ENCODE measurements around the gene BSPRY. TPM values are rescaled to one million over a fixed set of nuclear protein-coding genes. Genes with fewer than 3 reads are reported as not detected.
"Not testable (repeated sequence)": the region's sequence is repeated elsewhere in the genome, so short reads cannot be mapped to it uniquely, and the experiment has no call there.

BSPRY gene
- polyA plus RNA-seq, 3 donors: 7.3 to 9.7 (median 9.6) TPM

DNA sequence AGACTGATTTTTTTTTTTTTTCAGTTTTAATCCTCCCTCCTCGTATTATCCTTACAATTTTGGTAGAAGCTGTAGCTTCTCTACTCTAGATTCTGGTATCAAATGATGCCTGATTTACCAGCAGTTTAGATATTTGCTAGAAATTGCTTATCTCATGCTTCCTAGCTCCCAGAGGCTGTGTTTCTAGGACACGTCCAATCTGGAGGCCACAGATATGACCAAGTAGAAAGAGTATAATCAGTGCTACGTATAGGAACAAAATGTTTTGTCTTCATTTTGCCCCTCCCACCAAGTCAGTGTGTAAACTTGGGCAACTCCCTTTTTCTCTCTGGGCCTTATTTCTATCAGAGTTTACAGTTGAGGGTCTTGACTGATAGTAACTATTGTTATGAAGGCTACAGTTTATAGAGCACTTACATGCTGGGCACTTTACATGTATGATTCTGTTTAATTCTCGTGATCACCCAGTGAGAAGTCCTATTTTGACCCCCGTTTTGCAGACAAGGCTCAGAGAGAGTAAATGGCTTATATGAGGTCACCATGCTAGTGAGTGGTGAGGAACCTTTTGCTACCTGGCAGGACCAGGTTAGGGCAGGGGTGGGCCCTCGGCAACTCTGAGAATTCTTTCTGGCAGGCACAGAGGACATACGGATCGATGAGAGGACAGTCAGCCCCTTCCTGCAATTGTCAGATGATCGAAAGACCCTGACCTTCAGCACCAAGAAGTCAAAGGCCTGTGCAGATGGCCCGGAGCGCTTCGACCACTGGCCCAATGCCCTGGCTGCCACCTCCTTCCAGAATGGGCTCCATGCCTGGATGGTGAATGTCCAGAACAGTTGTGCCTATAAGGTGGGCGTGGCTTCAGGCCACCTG lies 19.9 kb downstream of the BSPRY start:
- no peak for DNase-seq (ENCODE audit: low read depth in 3 of 3, low spot score in 2 of 3)

DNA sequence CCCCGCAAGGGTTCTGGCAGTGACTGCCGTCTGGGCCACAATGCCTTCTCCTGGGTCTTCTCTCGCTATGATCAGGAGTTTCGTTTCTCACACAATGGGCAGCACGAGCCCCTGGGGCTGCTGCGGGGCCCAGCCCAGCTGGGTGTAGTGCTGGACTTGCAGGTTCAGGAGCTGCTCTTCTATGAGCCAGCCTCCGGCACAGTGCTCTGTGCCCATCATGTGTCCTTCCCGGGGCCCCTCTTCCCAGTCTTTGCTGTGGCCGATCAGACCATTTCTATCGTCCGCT lies 20.5 kb downstream of the BSPRY start:
- no peak for DNase-seq (ENCODE audit: low read depth in 3 of 3, low spot score in 2 of 3)

DNA sequence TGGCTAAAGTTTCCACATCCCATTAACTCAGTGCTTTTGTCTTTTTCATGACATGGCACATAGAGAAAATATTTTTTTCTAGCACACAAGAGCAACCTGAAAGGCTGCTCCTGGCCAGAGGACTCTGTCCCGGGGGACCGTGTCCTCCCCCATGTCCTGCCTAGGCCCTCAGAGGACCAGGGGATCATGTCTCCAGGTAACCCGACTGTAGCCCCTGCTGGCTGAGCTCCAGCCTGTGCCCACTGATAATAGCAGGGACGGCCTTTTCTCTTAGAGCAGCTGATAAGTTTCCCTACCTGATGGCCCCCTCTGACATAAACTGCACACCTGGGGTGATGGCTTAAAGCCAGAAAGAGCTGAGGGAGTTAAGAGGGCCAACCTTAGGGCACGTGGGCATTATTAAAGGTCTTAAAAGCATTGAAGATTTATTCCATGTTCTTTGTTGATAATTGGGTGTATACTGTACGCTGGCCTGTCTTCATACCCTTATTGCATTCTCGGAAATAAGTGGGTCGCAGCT lies 21.5 kb downstream of the BSPRY start:
- DNase-seq (ENCODE audit: low read depth in 3 of 3, low spot score in 2 of 3): no peak

DNA sequence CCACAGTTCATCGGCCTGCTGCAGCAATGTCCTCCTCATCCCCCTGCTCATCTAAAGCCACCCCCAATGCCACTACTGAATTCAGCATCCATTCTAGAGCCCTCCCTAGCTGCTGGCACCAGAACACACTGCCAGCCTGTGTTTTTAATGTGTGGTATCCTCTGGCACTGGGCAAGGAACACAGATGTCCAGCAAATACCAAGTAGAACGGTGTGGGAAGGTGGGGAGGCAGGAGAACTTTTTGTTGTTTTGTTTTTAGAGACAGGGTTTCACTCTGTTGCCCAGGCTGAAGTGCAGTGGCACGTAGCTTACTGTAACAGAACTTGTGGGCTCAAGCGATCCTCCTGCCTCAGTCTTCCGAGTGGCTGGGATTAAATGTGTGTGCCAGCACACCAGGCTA lies 22.7 kb downstream of the BSPRY start:
- no peak for DNase-seq (ENCODE audit: low read depth in 3 of 3, low spot score in 2 of 3)

DNA sequence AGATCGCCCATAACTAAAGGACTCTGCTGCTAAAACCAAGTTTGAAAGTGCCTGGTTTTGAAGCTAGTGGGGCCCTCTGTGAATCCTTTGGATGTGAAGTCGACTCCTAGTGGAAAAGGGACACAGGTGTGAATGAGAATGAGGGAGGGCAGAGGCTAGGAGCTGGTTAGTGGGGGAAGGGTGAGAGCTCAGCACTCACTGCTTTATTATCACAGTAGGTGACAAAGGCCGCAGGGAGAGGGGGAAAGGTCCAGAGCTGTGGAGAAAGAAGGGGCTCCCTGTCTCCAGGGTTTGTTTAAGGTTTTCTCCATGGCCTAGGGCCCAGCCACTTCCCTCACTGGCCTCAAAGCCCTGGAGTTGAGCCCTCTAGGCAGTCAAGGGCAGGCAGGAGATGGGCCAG lies 23.9 kb downstream of the BSPRY start:
- no peak for DNase-seq (ENCODE audit: low read depth in 3 of 3, low spot score in 2 of 3)

DNA sequence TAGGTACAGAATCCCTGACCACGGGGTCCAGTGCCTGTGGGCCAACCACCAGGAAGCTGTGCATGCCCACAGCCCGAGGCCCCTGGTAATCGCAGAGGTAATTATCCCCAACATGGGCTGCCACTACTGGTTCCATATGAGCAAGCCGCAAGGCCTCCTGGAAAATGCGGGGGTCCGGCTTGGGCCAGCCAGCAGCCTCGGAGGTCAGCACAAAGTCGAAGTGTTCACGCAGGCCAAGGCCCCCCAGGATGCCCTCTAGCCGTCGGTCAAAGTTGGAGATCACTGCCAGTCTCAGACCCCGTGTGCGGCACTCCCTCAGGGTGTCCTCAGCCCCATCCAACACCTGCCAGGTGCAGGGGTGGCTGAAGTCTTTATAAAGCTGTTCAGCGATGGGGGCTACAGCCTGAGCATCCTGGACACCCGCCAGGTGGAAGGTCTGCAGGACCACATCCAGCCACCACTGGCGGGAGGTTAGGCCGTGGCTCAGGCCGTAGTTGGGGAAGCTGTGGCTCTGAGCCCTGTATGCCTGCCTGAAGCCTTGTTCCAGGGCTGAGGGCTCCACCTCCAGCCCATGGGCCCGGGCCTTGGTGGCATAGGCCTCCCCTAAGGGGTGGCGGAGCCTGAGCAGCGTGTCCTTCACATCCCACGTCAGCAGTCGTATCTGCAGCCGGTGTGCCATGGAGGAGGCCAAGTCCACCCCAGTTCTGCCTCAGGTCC lies 24.5 kb downstream of the BSPRY start:
- no peak for DNase-seq (ENCODE audit: low read depth in 3 of 3, low spot score in 2 of 3)

DNA sequence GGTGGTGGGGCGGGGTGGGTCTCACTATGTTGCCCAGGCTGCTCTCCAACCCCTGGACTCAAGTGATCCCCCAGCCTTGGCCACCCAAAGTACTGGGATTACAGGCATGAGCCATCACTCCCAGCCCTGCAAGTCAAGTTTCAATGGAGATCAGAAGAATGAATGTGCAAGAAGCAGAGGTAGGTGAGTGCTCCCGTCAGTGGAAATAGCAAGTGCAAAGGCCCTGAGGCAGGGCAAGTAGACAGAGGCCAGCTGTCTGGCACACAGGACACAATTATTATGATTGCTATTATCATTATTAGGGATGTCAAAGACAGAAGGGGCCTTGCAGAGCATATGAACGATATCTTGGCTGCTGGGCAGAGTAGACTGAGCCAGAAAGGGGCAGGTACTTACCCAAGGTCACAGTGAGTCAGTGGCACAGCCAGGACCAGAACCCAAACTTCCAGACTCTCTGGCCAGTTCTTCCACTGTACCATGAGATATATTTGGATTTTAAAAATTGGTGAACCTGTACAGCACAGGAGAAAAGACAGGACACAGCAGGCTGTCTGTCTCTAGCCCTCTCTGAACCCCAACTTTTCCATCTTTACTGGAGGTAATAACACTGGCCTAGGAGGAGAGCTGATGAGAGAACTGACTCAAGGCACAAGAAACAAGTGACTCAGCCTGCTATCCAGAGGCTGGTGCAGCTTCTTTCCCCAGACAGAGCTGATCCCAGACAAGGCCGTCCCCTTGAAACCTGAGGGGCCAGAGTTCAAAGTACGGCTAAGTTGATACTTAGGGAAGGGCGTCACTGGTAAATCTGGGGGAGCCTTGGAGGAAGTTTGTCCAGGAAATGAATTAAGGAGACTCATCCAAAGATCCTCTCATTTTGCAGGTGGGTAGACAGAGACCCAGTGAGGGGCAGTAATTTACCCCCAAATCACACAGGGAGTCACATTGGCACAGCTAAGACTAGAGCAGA lies 26.0 kb downstream of the BSPRY start:
- DNase-seq (ENCODE audit: low read depth in 3 of 3, low spot score in 2 of 3): no peak

DNA sequence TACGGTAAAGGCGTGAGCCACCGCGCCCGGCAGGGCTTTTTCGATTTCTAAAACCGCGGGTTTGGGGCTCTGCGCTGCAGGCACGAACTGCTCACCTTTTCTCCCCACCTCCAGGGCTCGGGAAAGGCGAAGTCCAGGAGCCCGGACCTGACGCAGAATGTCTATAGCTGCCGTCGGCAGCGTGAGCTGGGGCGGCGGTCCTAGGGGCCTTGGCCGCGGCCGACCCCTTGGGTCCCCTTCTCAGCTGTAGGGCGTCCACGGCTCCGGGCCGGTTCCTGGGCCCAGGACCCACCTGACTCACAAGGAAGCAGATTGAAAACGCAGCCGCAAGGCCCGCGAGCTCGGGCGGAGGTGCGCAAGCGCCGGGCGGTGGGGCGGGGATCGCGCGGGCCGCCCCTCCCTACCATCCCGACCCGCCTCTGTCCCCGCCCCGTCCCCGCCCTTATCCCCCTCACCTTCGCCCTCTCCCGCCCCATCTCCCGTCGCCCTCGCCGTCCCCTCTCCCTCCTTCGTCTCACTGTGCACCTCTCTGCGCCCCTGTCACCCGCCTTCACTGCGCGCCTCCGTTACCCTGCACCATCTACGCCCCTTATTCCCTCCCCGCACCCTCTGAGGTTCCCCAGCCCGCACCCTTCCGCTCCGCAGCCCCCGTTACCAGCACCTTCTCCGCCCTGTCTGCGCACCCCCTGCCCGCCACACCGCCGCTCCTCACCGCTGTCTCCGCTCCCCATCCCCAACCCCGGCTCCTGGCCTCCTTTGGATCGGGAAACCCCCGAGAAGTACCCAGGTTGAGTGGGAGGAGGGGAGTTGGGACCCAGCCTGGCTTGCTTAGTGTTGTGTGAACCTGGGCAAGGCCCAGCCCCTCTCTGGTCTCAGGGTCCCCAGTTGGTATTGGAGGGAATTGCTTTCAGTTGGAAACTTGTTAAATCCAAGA lies 27.6 kb downstream of the BSPRY start, which contains the start of gene HDHD3:
Gene HDHD3 (minus strand): TSS at position 353 of the 934 bp plus-strand sequence. CDS start 2,632 bp downstream, outside the sequence.
- peak in 1 of 3 donors; percentile 60 for DNase-seq (ENCODE audit: low read depth in 3 of 3, low spot score in 2 of 3)

DNA sequence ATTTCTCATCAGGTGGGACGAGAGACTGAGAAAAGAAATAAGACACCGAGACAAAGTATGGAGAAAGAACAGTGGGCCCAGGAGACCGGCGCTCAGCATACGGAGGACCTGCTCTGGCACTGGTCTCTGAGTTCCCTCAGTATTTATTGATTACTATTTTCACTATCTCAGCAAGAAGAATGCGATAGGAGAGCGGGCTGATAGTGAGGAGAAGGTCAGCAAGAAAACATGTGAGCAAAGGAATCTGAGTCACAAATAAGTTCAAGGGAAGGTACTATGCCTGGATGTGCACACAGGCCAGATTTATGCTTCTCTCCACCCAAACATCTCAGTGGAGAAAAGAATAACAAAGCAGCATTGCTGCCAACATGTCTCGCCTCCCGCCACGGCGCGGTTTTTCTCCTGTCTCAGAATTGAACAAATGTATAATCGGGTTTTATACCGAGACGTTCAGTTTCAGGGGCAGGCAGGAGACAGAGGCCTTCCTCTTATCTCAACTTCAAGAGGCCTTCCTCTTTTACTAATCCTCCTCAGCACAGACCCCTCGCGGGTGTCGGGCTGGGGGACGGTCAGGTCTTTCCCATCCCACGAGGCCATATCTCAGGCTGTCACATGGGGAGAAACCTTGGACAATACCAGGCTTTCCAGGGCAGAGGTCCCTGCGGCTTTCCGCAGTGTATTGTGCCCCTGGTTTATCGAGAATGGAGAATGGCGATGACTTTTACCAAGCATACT lies 29.9 kb downstream of the BSPRY start:
- DNase-seq (ENCODE audit: low read depth in 3 of 3, low spot score in 2 of 3): not testable (repeated sequence)

DNA sequence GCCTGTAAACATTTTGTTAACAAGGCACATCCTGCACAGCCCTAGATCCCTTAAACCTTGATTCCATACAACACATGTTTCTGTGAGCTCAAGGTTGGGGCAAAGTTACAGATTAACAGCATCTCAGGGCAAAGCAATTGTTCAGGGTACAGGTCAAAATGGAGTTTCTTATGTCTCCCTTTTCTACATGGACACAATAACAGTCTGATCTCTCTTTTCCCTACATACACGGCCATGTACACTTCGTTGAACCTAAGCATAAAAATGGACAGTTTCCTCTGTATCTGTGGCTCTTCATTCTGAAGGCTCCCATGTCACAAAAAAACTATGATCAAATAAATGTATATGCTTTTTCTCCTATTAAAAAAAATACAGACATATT lies 30.5 kb downstream of the BSPRY start:
- not testable (repeated sequence) for DNase-seq (ENCODE audit: low read depth in 3 of 3, low spot score in 2 of 3)

DNA sequence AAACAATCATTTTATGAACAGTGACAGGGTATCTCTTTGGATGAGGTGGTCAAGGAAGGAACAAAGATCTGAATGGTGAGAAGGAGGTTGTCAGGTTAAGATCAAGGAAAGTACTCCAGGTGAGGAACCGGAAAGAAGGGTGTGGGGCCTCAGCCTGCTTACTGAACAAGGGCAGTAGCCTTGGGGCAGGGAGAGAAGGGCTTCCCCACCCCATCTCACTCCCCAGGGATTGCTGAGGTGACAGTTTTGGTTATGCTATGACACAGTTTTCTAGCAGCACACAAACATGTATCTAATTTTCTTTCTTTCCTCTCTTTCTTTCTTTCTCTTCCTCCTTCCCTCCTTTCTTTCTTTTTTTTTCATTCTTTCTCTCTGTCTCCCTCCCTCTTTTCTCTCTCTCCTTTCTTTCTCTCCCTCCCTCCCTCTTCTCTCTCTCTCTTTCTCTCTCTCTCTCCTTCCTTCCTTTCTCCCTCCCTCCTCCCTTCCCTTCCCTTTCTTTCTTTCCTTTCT lies 31.6 kb downstream of the BSPRY start:
- DNase-seq (ENCODE audit: low read depth in 3 of 3, low spot score in 2 of 3): no peak

DNA sequence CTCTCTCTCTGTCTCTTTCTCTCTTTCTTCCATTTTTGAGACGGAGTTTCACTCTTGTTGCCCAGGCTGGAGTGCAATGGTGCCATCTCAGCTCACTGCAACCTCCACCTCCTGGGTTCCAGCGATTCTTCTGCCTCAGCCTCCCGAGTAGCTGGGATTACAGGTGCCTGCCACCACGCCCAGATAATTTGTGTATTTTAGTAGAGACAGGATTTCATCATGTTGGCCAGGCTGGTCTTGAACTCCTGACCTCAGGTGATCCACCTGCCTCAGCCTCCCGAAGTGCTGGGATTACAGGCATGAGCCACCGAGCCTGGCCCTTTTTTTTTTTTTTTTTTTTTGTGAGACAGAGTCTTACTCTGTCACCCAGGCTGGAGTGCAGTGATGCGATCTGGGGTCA lies 32.1 kb downstream of the BSPRY start:
- not testable (repeated sequence) for DNase-seq (ENCODE audit: low read depth in 3 of 3, low spot score in 2 of 3)

DNA sequence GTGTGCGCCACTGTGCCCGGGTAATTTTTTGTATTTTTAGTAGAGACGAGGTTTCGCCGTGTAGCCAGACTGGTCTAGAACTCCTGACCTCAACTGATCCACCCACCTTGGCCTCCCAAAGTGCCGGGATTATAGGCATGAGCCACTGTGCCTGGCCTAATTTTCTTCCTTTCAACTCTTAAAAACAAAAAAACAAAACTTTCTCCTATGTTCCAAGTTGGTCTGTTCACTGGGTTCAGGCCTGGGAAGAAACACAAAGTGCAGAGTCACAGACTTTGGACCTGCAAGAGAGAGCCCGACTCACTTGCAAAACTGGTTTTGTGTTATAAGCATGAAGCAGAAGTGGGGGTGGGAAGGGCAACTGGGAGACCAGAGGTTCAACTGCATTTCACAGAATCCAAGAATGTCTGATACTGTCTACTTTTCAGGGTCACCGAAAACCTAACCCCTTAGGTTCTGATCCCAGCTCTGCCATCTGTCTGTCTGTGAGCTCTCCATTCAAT lies 32.6 kb downstream of the BSPRY start:
- peak in 1 of 3 donors; percentile 39 for DNase-seq (ENCODE audit: low read depth in 3 of 3, low spot score in 2 of 3)

DNA sequence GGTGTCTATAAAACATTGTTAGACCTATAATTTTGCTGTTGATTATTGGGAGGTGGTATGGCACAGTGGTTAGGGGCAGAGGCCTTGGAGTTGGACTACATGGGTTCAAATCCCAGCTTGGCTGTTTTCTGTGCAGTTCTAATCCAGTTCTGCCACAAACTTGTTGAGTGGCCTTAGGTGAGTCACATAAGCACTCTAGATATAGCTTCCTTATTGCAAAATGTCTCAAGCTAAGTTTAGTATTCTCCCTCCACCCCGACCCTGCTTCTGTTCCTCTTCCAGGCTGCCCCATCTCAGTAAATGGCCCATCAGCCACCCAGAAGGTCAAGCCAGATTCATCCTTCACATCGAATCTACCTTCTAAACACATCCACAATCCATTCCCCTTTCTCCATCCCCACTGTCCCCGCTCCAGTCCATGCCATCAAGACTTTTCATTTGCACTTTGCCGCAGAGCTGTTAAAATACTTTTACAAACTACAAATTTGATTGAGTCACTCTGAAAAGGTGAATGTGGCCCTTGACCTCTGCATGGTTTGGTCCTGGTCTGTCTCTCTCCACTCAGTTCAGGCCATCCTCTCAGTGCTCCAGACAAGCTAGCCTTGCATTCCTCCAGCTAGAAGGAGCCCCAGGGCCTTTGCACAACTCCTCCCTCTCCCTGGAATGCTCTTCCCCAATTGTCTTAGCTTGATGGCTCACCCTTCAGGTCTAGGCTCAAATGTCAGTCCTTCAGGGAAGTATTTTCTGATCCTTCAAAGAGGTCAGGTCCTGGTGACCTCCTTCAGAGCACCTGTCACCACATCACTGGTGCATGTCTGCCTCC lies 37.4 kb downstream of the BSPRY start:
- no peak for DNase-seq (ENCODE audit: low read depth in 3 of 3, low spot score in 2 of 3)

DNA sequence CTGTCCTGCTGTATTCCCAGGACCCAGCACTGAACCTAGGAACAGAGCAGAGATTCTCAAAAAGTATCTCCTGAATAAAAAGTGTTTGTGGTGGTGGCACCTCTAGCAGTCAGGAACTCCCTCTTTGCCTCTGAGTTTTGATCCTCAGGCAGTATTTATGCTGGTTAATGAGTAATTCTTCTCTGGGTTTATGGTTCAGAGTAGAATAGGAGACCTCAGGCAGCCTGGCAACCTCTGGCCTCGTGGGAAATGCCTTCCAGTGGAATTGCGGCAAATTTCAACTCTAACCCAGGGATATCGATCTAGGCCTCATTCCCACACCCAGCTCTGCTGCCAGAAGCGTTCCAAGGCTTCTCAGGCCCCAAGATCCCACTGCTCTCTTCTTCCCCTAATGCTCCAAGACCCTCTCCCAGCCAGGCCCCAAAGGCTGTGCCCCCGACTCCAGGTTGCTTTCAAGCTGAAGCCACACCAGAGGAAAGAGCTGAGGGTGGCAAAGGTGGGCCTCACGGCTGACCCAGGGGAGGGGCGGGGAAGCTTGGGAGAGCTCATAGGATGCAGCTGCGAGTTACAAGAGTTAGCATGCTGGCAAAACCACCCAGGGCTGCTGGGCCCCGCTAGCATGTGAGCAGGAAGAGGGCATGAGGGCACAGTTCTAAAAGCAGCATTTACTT lies 38.4 kb downstream of the BSPRY start:
- no peak for DNase-seq (ENCODE audit: low read depth in 3 of 3, low spot score in 2 of 3)

DNA sequence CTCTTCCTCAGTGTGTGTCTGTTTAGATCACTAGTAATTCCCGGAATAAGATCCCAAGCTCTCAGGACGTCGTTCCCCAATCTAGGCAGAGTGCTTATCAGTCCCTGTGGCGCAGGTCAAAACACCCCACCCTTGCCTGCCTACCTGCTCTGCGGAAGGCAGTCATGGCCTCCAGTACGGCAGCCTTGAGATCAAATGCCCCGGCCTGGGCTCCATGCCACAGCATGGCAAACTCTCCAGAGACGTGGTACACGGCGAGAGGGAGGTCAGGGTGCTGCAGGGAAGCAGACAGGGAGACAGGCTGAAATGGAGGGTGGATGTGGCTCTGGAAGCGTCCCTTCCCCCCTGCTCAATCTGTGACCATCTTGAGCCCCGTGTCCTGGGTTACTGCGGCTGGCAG lies 39.5 kb downstream of the BSPRY start:
- no peak for DNase-seq (ENCODE audit: low read depth in 3 of 3, low spot score in 2 of 3)

DNA sequence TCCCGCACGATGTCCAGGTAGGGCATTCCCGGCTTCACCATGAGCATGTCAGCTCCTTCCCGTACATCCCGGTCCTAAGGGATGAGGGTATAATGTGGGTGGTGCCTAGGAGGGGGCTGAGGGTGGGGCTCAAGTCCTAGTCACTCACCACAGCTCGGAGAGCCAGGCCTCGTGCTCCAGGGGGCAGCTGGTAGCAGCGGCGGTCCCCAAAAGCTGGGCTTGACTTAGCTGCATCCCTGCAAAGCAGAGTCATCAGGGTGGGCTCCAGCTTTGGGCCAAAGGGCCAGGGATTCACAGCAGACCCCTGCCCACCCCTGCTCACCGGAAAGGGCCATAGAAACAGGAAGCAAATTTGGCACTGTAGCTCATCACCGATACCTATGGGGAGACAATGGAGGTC lies 40.1 kb downstream of the BSPRY start:
- DNase-seq (ENCODE audit: low read depth in 3 of 3, low spot score in 2 of 3): no peak

Measured in right renal cortex interstitium (tissue), 3 donors.